Right lobe of liver (tissue), 4 donors: Measurements from ENCODE around the gene GBGT1.

ENCODE experiments used
- CTCF ChIP-seq, 4 donors: fragments of 200-600 bp in 3 of 4; fragments of 450-650 bp in 1 of 4; IDR thresholded peaks; one replicate each; pipeline versions ENCODE4 v1.5.1 to v1.8.0; 2016 to 2022; ENCODE audit warnings: antibody characterized with exemption in 4 of 4, mild to moderate bottlenecking in 2 of 4
- POLR2A ChIP-seq: fragments of 450-650 bp; IDR thresholded peaks from one replicate; pipeline ENCODE4 v1.6.1; 2017; ENCODE audit warnings: antibody characterized with exemption, mild to moderate bottlenecking
- donor health status: DM: no; HTN: no; CAD: no.
- donor health status: DM: no; HTN: no; CAD: no.
- donor health status: DM: no; HTN: yes; CAD: no.

GRCh38 chr9:133107245-133107722, 56.4 kb downstream of the GBGT1 start:
- TF ChIP-seq CTCF (IDR thresholded peaks at IDR 0.05) (no peak), POLR2A (no peak)
